Adipocyte (in vitro differentiated cells): ENCODE data around the gene GUCY2C.
A peak's percentile ranks its signal among the peaks of the same experiment; 100 is the strongest.
"Not testable (repeated sequence)": the region's sequence is repeated elsewhere in the genome, so short reads cannot be mapped to it uniquely, and the experiment has no call there.

Source experiments
- DNase-seq: peaks from one replicate; pipeline ENCODE4 v3.0.0-alpha.2; 2015; ENCODE audit warnings: low read depth
- H3K27me3 ChIP-seq: replicated peaks from 2 replicates; pipeline ENCODE4 v1.7.0; 2013; ENCODE audit warnings: mild to moderate bottlenecking, low read length, moderate library complexity; ENCODE audit not compliant: control insufficient read depth, insufficient read depth
- H3K36me3 ChIP-seq: 2 replicates; pipeline ENCODE4 v1.7.0; 2013; ENCODE audit warnings: low read length, mild to moderate bottlenecking, moderate library complexity; ENCODE audit not compliant: control insufficient read depth, insufficient read depth, severe bottlenecking
- H3K4me1 ChIP-seq: 2 replicates; pipeline ENCODE4 v1.7.0; 2013; ENCODE audit warnings: mild to moderate bottlenecking, low read length, moderate library complexity; ENCODE audit not compliant: control insufficient read depth, insufficient read depth
- H3K4me3 ChIP-seq: 2 replicates; pipeline ENCODE4 v1.7.0; 2013; ENCODE audit warnings: mild to moderate bottlenecking, low read length, moderate library complexity
- H3K9ac ChIP-seq: 2 replicates; pipeline ENCODE4 v1.7.0; 2013; ENCODE audit warnings: mild to moderate bottlenecking, low read length, moderate library complexity
- H3K9me3 ChIP-seq: 2 replicates; pipeline ENCODE4 v1.7.0; 2013; ENCODE audit warnings: mild to moderate bottlenecking, low read length, moderate library complexity; ENCODE audit not compliant: control insufficient read depth

The GUCY2C gene

DNA sequence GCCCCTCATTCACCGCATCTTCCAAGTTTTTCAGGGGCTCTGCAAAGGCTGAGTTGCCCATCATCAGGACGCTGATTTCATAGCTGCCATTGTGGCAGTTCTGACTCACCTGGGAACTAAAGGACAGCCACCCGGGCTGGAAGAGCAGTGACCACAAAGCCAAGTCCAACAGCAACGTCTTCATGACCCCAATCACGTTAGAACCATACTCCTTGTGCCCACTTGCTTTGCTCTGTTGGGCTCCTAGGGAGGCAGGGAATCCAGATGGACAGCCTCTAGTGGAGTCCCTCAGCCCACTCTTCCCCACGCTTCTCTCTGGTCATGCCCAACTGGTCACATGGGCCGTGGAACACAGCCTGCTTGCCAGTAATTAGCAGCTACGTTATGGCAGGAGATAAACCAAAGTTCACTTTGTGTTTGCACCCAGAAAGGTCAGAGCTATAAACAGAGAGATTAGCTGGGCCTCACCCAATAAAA, at the start of gene GUCY2C:
Gene GUCY2C (minus strand): TSS at position 335 of the 477 bp plus-strand sequence. CDS start 151 bp downstream, at position 184.
- H3K27me3 ChIP-seq, result peaks cover 7% of the 10 kb centered on the region
- H3K4me3 ChIP-seq, result no peak within 1 kb of the TSS
- no peak within 1 kb of the TSS for H3K9ac ChIP-seq
- no peaks in the 10 kb centered on the region for H3K9me3 ChIP-seq
- H3K36me3 ChIP-seq, result no peaks in the 10 kb centered on the region
- no peaks in the 10 kb centered on the region for H3K4me1 ChIP-seq
- DNase-seq, result no peak

DNA sequence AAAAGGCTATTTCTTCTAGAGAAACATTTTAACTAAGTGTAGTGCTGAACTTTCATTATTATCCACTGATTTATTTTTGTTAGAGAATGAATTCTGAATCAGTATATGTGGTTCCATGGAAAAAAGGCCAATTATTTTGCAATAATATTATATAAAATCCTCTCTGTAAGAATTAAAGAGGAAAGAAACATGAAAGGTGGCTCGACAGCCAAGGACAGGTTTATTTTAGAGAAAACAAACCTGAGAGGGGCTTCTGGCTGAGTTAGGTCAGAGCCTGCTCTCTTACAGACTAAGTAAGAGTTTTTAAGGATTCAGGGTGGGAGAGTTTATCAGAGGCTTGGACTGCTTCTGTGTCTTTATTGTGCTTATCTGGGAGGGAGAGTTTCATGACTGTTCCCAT, 46.7 kb upstream of the GUCY2C start:
- DNase-seq, result no peak
- H3K27me3 ChIP-seq, result no peaks in the 10 kb centered on the region
- H3K4me1 ChIP-seq, result no peaks in the 10 kb centered on the region
- peaks cover 3% of the 10 kb centered on the region for H3K36me3 ChIP-seq
- H3K4me3 ChIP-seq, result no peak overlapping the region
- no peaks in the 10 kb centered on the region for H3K9me3 ChIP-seq
- no peak overlapping the region for H3K9ac ChIP-seq

DNA sequence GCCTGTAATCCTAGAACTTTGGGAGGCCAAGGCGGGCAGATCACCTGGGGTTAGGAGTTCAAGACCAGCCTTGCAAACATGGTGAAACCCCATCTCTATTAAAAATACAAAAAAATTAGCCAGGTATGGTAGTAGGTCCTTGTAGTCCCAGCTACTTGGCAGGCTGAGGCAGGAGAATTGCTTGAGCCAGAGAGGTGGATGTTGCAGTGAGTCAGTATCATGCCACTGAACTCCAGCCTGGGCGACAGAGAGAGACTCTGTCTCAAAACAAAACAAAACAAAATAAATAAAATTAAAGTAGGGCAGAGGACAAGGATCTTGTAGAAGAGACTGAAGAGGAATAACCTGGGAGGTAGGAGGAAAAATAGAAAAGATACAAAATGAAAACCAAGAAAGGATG, 45.5 kb upstream of the GUCY2C start:
- Histone ChIP-seq H3K4me3 (no peak overlapping the region), H3K36me3 (peaks cover 6% of the 10 kb centered on the region), H3K27me3 (no peaks in the 10 kb centered on the region), H3K9ac (no peak overlapping the region), H3K9me3 (no peaks in the 10 kb centered on the region), H3K4me1 (no peaks in the 10 kb centered on the region)
- DNase-seq, result no peak

DNA sequence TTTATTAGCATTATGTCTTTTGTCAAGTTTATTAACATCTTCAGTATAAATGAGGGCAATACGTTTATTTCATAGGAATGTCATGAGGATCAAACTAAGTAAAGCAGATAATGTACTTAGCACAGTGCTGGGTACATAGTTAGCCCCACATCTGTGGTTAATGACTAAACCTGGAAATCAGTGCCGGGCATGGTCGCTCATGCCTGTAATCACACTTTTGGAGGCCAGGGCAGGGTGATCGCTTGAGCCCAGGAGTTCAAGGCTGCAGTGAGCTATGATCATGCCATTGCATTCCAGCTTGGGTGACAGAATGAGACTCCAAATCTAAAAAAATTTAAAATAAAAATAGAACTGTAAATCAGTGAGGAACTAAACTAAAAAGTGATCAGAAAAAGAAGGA, 44.8 kb upstream of the GUCY2C start:
- Histone ChIP-seq H3K27me3 (no peaks in the 10 kb centered on the region), H3K9me3 (no peaks in the 10 kb centered on the region), H3K4me3 (no peak overlapping the region), H3K36me3 (peaks cover 6% of the 10 kb centered on the region), H3K9ac (no peak overlapping the region), H3K4me1 (no peaks in the 10 kb centered on the region)
- no peak for DNase-seq

DNA sequence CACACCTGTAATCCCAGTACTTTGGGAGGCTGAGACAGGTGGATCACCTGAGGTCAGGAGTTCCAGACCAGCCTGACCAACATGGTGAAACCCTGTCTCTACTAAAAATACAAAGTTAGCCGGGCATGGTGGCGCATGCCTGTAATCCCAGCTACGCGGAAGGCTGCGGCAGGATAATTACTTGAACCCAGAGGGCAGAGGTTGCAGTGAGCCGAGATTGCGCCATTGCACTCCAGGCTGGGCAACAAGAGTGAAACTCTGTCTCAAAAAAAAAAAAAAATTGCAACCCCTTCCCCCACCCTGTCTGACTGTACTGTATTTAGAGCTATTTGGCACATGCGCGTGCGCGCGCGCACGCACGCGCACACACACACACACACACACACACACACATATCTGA, 40.0 kb upstream of the GUCY2C start:
- not testable (repeated sequence) for H3K36me3 ChIP-seq, H3K9ac ChIP-seq

DNA sequence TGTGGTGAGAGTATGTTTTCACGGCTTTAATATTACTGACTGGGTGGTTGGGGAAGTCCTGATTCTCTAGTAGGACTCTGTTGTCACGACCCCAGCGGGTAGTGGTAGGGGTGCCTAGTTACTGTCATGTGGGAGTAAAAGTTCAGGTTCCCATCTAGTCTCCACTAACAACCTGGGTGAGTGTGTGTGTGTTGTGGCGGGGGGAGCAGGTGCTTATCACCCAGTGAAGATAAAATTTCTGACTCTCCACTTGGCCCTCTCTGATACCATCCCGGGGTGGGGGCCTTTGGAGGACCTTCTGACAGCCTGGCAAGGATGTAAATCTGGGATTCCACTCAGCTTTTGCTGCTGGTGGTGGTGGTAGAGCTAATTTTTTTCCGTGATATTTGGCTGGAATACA, 35.4 kb upstream of the GUCY2C start:
- H3K36me3 ChIP-seq, result peaks cover 2% of the 10 kb centered on the region
- H3K4me1 ChIP-seq, result no peaks in the 10 kb centered on the region
- H3K9ac ChIP-seq, result no peak overlapping the region
- DNase-seq, result no peak
- no peaks in the 10 kb centered on the region for H3K27me3 ChIP-seq
- peaks cover 18% of the 10 kb centered on the region for H3K9me3 ChIP-seq
- no peak overlapping the region for H3K4me3 ChIP-seq

More for the DNA sequence above, 40.0 kb upstream of the GUCY2C start:
- not testable (repeated sequence) for H3K4me3 ChIP-seq, H3K9me3 ChIP-seq, H3K27me3 ChIP-seq, DNase-seq, H3K4me1 ChIP-seq

DNA sequence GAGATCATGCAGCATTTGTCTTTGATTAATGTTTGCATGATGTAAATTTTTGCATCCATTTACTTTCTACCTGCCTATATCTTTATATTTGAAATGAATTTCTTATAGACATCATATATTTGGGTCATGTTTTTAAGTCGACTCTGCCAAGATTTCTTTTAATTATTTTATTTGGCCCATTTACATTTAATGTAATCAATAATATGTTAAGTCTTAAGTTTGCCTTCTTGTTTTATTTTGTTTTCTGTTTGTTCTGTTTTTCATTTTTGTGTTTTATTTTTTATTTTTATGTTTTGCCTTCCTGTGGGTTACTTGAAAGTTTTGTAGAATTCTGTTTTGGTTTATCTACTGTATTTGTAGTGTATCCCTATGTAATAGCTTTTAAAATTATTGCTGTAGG, 33.2 kb upstream of the GUCY2C start:
- no peak for DNase-seq
- Histone ChIP-seq H3K27me3 (no peaks in the 10 kb centered on the region), H3K9me3 (peaks cover 30% of the 10 kb centered on the region), H3K36me3 (peaks cover 2% of the 10 kb centered on the region), H3K9ac (no peak overlapping the region), H3K4me1 (no peaks in the 10 kb centered on the region), H3K4me3 (no peak overlapping the region)

DNA sequence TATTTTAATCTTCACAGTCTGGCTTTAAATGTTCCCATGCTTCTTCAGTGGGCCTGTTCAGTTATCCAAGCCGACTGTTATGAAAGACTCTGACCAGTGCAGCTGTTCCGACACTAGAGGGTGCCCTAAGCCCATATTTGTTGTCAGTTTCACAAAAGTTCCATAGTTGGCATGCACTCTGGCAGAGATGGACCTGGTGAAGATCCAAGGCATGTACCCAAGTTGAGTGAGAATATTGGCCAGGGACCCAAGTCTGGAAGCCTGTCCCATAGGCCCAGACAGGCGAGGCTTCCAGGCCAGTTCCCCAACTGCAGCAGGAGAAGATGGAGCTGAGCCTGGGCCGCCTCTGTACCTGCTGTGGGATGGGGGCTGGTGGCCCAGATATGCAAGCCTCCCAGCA, 27.4 kb upstream of the GUCY2C start:
- no peak overlapping the region for H3K9ac ChIP-seq
- peak; percentile 73 for DNase-seq
- H3K36me3 ChIP-seq, result no peaks in the 10 kb centered on the region
- H3K4me3 ChIP-seq, result no peak overlapping the region
- no peaks in the 10 kb centered on the region for H3K4me1 ChIP-seq
- H3K9me3 ChIP-seq, result peaks cover 20% of the 10 kb centered on the region
- no peaks in the 10 kb centered on the region for H3K27me3 ChIP-seq

DNA sequence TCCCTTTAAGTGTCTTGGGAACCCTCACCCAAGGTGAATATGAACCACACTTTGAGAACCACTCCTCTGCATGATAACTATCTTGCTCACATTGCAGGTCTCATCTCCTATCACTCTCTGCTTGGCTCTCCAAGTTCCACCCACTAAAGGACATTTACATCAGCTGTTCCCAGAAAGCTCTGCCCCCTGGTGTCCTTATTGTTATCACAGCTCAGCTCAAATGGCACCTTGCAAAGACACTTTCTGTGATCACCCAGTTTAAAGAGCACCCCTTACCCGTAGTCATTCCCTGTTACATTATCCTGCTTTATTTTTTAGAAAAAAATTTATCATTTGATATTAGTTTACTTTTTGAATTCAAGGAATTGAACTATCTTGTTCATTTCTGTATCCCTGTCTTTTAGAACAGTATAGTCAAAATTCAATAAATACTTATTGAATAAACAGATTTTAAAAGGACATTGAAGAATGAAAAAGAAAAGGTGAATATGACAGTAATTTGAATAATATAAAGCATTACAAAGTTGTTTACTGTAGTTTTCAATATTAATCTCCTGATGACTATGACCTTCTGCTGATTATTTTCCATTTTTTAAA, 20.5 kb upstream of the GUCY2C start:
- DNase-seq, result peak; percentile 66
- Histone ChIP-seq H3K9ac (no peak overlapping the region), H3K27me3 (no peaks in the 10 kb centered on the region), H3K4me3 (no peak overlapping the region), H3K4me1 (no peaks in the 10 kb centered on the region), H3K36me3 (no peaks in the 10 kb centered on the region), H3K9me3 (no peaks in the 10 kb centered on the region)

DNA sequence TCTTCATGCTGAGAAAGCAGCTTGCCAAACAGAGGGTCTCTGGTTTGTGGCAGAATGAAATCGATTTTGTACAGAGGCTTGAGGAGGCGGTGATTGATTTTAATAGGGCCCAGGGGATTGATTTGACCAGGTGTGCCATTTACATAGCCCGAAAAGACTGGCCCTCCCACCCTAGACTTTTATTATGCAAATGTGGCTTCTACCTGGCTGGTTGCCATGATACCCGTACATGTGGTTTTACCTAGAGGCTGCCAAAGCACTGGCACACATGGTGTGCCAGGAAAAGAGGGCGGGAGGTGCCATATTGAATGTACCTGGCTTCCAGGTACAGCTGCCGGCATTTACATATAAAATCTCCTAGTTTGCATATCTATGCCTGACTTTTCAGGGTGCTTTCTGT, 18.0 kb upstream of the GUCY2C start:
- Histone ChIP-seq H3K4me1 (no peaks in the 10 kb centered on the region), H3K36me3 (no peaks in the 10 kb centered on the region), H3K9ac (no peak overlapping the region), H3K27me3 (no peaks in the 10 kb centered on the region), H3K9me3 (no peaks in the 10 kb centered on the region), H3K4me3 (no peak overlapping the region)
- DNase-seq, result no peak

DNA sequence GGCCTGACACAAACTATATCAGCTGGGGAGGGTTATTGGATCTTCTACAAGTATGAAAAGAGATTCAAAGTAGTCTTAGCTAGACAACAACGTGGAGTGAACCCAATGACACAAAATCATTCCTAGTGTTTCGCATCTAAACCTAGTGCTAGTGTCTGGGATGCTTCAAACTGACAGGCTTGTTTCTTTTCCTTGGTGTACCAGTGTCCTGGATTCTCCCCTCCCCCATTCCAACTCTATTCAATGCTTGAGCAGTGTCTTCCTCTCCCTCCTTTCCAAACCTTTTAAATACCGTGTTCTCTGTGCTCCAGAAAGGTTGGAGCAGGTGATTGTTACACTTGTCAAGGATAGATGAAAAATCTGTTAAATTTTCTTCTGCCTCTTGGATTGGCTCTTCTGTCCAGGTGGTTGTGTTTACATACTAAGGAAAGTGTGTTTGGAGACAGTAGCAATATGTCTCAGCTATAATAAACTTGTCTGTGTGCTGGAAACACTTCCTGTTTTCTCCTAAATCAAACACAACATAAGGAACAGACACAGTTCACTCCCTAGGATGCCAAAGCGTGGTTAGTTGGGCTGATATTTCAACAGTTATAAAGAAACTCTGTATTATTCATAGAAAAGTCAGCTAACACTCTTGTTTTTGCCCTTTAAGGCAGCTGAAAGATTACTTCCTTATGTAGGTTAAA, 14.4 kb upstream of the GUCY2C start:
- Histone ChIP-seq H3K4me3 (no peak overlapping the region), H3K9ac (no peak overlapping the region), H3K36me3 (no peaks in the 10 kb centered on the region), H3K9me3 (no peaks in the 10 kb centered on the region), H3K4me1 (no peaks in the 10 kb centered on the region), H3K27me3 (no peaks in the 10 kb centered on the region)
- DNase-seq, result no peak
